HG03575 (cell line): ENCODE results near the gene FAM181B.

ENCODE experiments used
- ATAC-seq: cut with Tn5 transposase; IDR thresholded peaks from one replicate; pipeline ENCODE4 v1.9.1; 2021; ENCODE audit not compliant: unreplicated experiment, insufficient number of reproducible peaks, low FRiP score; ENCODE audit errors: extremely low read depth

FAM181B gene

GRCh38 chr11:82738091-82738490 lies 4.4 kb upstream of the FAM181B start:
- ATAC-seq = no peak

- ATAC-seq = no peak
Measured at GRCh38 chr11:82734120-82734479, 436 bp upstream of the FAM181B start.

GRCh38 chr11:82732734-82733443 lies 775 bp downstream of the FAM181B start:
- ATAC-seq = no peak

GRCh38 chr11:82732348-82732733 lies 1.3 kb downstream of the FAM181B start:
- ATAC-seq = no peak

- no peak for ATAC-seq
Measured at GRCh38 chr11:82731691-82732277, 1.9 kb downstream of the FAM181B start.

- ATAC-seq = no peak
Measured at GRCh38 chr11:82730754-82731153, 2.9 kb downstream of the FAM181B start.

- no peak for ATAC-seq
Measured at GRCh38 chr11:82730286-82730685, 3.4 kb downstream of the FAM181B start.

GRCh38 chr11:82724026-82724425 lies 9.6 kb downstream of the FAM181B start:
- ATAC-seq = no peak

GRCh38 chr11:82722231-82722630 lies 11.4 kb downstream of the FAM181B start:
- ATAC-seq = no peak

GRCh38 chr11:82720267-82721065 lies 13.2 kb downstream of the FAM181B start:
- no peak for ATAC-seq

- ATAC-seq = no peak
Measured at GRCh38 chr11:82719361-82720105, 14.1 kb downstream of the FAM181B start.

GRCh38 chr11:82718821-82719220 lies 14.8 kb downstream of the FAM181B start:
- no peak for ATAC-seq

GRCh38 chr11:82718307-82718706 lies 15.4 kb downstream of the FAM181B start:
- no peak for ATAC-seq

GRCh38 chr11:82714346-82715174 lies 19.1 kb downstream of the FAM181B start:
- ATAC-seq = no peak

GRCh38 chr11:82711648-82712047 lies 22.0 kb downstream of the FAM181B start:
- ATAC-seq = no peak

GRCh38 chr11:82703796-82704195 lies 29.9 kb downstream of the FAM181B start:
- no peak for ATAC-seq

- ATAC-seq = no peak
Measured at GRCh38 chr11:82703226-82703625, 30.4 kb downstream of the FAM181B start.

GRCh38 chr11:82701847-82702520 lies 31.7 kb downstream of the FAM181B start:
- ATAC-seq = no peak
